GM18499 (cell line): ENCODE measurements around the gene TAGLN.
"Not testable (repeated sequence)": the region's sequence is repeated elsewhere in the genome, so short reads cannot be mapped to it uniquely, and the experiment has no call there.

Experiments used
- ATAC-seq: cut with Tn5 transposase; IDR thresholded peaks from one replicate; pipeline ENCODE4 v1.9.1; 2021; ENCODE audit warnings: moderate number of reproducible peaks; ENCODE audit not compliant: insufficient read depth, unreplicated experiment

TAGLN gene

GRCh38 chr11:117195258-117195657 is 3.9 kb upstream of the TAGLN start:
- ATAC-seq, result no peak

DNA sequence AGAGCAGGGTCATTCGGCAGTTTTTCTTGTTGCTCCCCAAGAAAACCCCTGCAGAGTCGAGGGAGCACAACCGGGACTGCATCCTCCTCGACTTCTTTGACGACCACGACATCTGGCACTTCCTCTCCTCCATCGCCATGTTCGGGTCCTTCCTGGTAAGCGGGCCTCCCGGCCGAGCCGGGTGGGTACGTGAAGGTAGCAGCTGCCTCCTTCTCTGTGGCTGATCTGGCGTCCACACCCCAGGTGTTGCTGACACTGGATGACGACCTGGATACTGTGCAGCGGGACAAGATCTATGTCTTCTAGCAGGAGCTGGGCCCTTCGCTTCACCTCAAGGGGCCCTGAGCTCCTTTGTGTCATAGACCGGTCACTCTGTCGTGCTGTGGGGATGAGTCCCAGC is 3.4 kb upstream of the TAGLN start:
- ATAC-seq, result no peak

DNA sequence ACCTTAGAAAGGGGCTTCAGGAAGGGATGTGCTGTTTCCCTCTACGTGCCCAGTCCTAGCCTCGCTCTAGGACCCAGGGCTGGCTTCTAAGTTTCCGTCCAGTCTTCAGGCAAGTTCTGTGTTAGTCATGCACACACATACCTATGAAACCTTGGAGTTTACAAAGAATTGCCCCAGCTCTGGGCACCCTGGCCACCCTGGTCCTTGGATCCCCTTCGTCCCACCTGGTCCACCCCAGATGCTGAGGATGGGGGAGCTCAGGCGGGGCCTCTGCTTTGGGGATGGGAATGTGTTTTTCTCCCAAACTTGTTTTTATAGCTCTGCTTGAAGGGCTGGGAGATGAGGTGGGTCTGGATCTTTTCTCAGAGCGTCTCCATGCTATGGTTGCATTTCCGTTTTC is 2.2 kb upstream of the TAGLN start:
- no peak for ATAC-seq

DNA sequence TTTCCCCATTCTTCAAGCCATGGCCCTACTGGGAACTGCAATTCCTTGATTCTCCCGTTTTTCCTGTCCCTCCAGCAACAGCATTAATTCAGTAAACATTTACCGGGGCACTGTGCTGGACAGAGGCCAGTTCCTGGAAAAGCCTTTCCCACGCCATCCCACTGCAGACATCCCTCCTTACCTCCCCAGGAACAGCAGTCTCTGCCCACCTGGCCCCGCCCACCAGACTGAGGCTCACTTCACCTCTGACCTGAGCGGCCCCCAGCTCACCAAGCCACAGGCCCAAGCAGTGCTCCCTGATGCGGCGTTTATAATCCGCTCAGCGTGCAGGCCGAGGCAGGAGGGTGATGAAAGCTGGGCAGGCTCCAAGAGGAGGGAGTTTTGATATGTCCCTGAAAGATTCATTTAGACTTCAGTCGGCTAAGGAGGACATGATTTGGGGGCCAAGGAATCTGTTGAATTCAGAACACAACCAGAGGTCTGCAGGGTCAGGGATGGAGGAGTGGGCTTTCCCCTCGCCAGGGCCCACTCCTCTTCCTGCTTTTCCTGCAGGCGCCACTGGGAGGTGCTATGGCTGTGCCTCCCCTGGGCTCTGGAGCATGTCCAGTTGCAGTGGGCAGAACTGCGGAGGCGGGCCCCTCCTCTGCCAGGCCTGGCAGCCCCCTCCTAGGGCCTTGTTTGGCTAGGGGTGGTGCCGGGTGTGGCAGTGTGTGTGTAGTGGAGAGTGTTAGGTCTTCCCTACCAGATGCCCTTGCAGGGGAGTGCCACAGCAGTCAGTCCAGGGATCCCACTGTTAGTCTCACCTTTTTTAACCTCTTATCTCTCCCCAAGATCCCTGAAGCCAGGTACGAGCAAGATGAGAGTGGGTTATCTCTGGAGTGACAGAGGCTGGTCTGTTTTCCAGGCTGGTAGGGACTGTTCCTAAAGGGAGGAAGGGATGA is 1.4 kb upstream of the TAGLN start:
- no peak for ATAC-seq

GRCh38 chr11:117198613-117199012 is 557 bp upstream of the TAGLN start:
- ATAC-seq, result no peak

DNA sequence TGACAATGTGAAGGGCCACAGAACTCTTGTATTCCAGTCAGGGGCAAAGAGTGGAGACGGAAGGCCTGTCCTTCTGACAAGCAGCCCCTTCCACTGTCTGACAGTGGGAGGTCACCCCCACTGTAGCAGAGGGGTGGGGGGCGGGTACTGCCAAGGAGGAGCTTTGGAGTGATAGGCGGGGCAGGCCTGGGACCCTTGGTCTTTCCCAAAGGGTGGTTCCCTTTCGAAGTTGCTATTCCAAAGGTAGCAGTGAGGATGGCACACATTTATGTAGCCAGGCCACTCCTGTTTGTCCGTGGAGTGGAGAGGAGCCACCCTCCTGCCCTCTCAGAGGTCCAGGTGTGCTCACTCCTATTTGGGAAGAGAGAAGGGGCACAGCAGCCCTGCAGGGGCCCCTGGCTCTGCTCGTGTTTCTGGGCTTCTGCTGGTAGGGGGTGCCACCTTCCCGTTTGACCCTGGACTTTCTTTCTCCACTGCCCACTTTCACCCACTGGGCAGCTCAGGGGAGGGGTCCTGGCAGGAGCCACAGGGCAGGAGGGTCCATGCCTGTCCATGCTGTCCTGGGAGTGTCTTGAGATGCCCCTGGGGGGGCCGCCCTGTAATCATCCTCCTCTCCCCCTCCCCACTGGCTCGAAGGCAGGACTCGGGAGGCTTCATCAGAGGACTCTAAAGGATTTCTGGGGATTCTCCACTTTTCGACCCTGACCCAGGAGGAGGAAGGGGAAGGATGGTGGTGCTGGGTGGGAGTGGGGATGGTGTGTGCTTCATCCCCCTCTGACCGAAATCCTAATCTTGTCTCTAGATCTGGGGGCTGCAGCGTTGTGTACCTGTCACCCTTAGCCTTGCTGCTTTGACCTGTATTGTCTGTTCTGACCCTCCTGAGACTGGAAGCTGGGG is 994 bp downstream of the TAGLN start:
- no peak for ATAC-seq

- no peak for ATAC-seq
Measured at GRCh38 chr11:117200813-117201657, 1.9 kb downstream of the TAGLN start.

- ATAC-seq, result no peak
Measured at GRCh38 chr11:117201658-117202305, 2.6 kb downstream of the TAGLN start.

DNA sequence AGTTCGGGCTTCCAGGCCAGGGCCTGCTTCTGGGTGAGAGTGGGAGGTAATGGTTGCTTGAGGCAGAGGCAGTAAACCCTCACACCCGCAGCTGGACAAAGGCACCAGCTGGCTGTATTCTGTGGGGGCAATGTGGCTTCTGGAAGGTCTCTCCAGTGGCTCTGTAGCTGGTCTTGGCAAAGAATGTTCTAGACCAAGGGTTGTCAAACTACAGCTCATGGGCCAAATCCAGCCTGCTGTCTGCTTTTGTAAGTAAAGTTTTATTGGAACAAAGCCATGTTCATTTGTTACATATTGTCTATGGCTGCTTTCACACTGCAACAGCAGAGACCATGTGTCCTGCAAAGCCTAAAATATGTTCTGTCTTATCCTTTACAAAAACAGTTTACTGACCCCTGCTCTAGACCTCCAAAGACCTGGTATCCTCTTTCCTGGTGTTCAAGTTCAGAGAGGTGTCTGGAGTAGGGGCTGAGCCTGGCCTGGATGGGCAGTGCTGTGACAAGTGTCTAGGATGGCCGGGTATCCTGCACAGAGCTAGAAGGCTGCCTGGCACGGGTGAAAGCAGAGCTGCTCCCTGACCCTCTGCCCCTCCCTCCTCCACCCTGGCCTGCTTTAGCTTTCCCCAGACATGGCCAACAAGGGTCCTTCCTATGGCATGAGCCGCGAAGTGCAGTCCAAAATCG is 3.4 kb downstream of the TAGLN start:
- no peak for ATAC-seq

DNA sequence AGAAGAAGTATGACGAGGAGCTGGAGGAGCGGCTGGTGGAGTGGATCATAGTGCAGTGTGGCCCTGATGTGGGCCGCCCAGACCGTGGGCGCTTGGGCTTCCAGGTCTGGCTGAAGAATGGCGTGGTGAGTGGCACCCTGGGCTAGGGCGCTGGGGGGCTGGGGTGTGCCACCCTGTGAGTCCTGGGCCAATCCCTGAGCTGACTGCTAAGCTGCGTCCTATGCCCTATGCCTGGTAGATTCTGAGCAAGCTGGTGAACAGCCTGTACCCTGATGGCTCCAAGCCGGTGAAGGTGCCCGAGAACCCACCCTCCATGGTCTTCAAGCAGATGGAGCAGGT is 3.9 kb downstream of the TAGLN start:
- ATAC-seq, result no peak

DNA sequence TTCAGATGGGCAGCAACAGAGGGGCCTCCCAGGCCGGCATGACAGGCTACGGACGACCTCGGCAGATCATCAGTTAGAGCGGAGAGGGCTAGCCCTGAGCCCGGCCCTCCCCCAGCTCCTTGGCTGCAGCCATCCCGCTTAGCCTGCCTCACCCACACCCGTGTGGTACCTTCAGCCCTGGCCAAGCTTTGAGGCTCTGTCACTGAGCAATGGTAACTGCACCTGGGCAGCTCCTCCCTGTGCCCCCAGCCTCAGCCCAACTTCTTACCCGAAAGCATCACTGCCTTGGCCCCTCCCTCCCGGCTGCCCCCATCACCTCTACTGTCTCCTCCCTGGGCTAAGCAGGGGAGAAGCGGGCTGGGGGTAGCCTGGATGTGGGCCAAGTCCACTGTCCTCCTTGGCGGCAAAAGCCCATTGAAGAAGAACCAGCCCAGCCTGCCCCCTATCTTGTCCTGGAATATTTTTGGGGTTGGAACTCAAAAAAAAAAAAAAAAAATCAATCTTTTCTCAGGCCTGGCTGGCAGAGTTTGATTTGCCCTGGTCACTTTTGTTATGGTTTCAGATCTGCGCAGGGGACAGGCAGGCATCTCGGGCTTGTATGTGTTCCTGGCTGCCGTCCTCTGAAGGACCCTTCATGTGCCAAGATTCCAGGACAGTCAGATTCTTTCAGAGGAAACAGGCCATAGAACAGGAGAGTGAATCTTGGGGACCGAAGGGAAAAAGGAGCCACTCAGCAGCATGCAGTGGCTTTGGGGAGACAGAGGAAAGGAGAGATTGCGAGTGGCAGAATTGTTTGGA is 5.3 kb downstream of the TAGLN start:
- no peak for ATAC-seq

DNA sequence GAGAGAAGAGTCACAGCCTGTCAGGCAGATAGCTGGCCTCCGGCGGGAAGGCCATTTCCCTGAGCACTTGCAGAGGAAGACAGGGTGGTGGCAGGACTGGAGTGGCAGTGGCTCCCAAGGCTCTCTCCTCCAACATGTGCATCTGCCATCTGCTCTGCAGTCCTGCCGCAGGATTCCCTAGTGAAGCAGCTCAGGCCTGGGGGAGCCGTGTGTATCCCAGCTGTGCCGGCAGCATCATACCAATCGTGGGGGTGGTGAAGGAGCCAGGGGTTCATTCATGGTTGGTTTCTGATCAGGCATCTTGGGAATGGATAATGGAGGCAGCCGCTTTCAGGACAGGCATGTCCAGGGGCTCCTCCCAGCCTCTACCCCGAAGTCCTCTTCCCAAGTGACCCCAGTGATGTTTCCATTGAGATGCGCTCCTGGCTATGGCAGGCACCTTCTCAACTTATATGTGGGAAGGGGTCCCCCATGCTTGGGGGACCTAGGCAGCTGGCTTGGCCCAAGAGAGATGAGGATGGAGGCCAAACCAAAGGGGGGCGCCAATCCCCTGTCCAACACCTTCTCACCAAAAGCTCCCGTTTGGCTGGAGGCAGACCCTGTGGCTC is 6.1 kb downstream of the TAGLN start:
- no peak for ATAC-seq

GRCh38 chr11:117206111-117206510 is 6.9 kb downstream of the TAGLN start:
- ATAC-seq, result not testable (repeated sequence)

DNA sequence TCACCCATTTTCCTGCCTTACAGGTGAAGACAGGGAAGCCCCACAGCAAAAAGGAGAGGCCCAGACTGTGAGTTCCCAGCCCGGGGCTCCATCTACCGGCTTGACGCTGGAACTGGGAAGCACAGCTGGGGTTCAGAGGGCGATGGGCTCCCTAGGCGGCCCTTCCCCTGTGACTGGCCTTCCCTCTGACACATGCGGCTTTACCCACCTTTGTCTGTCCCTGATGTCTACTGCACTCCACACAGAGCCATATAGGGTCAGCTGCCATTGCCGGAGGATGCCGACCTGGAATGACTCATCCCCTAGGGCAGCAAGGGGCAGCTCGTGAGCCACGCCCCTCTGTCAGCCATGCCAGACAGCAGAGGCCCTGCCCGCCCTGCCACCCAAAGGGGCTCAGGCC is 7.7 kb downstream of the TAGLN start:
- not testable (repeated sequence) for ATAC-seq

DNA sequence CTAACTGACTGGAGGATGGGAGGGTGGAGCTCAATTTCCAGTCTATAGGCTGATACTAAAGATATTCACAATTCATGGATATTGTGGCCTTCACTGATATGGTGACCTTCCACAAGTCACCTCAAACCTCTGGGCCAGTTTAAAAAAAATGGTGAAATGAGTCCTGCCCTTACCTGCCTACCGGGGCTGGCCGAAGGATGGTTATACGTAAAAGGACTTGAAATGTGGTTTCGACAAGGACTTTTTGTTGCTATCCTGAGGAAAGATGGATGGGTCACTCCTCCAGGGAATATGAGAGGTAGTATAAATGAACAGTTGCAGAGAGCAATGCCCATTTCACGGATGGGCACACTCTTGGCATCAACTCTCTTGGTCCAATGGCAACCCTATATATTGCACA is 8.3 kb downstream of the TAGLN start:
- ATAC-seq, result not testable (repeated sequence)

GRCh38 chr11:117208710-117209109 is 9.5 kb downstream of the TAGLN start:
- not testable (repeated sequence) for ATAC-seq

DNA sequence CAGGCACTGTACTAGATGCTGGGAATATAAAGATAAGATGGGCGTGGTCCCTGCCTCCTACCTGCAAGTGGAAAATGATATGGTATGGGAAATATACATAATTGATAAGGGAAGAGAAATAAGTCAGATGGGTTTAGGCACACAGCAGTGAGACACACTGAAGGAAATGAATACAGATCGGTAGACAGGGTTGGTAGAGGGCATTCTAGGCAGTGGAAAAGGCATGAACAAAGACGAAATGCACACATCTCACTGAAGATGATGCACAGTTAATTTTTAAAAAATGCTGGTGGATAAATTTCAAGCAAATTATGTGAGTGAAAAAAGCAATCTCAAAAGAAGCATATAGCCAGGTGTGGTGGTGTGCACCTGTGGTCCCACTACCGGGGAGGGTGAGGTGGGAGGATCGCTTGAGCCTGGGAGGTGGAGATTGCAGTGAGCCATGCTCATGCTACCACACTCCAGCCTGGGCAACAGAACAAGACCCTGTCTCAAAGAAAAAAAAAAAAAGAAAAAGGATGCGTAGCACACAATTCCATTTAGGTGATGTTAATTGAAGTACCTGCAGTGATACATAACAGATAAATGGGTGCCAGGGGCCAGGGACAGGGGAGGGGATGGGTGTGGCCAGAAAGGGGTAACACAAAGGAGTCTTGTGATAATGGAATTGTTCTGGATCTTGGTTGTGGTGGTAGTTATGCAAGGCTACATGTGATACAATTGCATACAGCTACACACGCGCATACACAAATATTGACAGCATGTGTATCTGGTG is 10.4 kb downstream of the TAGLN start:
- not testable (repeated sequence) for ATAC-seq
